ENCODE results near the gene RBM33. TPM values are rescaled to one million over a fixed set of nuclear protein-coding genes. Genes with fewer than 3 reads are reported as not detected.
A peak's percentile ranks its signal among the peaks of the same experiment; 100 is the strongest.

RBM33 gene
- total RNA-seq (2016; rRNA removed; fragmentation: Illumina TruSeq; extraction: Trizol) (22.3 and 28.9 TPM in 2 replicates), polyA plus RNA-seq (2011; rRNA removed) (12.4 TPM in 2 replicates), polyA minus RNA-seq (2011; rRNA and poly(A)+ RNA removed; ENCODE audit: low replicate concordance) (18.7 and 23.4 TPM in 2 replicates), Bru-seq, nascent RNA (percentile 95 among the genes with signal in this experiment), BruChase-seq, experiment 1, labeled RNA remaining after a 6-hour chase (percentile 93 among the genes with signal in this experiment), BruChase-seq, experiment 2, labeled RNA remaining after a 2-hour chase (percentile 92 among the genes with signal in this experiment)
- 316 and 350 TPM in 2 replicates for total RNA-seq (2016; cell fraction: cytosol; rRNA removed; fragmentation: Illumina TruSeq; extraction: Trizol; ENCODE audit: low read depth)
- total RNA-seq (2016; cell fraction: insoluble cytoplasmic fraction; rRNA removed; fragmentation: Illumina TruSeq; extraction: Trizol), result 18.9 and 26.2 TPM in 2 replicates
- 57.6 and 59.9 TPM in 2 replicates for total RNA-seq (2016; cell fraction: membrane; rRNA removed; fragmentation: Illumina TruSeq; extraction: Trizol)
- total RNA-seq (2016; cell fraction: nucleus; rRNA removed; fragmentation: Illumina TruSeq; extraction: Trizol), result 50.1 and 55.5 TPM in 2 replicates
- polyA plus RNA-seq (2011; cell fraction: cytosol; rRNA removed), result 5.1 and 5.5 TPM in 2 replicates
- 79.7 and 90.7 TPM in 2 replicates for polyA plus RNA-seq (2011; cell fraction: nucleus; rRNA removed)
- 26.4 and 28.0 TPM in 2 replicates for polyA plus RNA-seq (2012)
- 3.1 and 3.3 TPM in 2 replicates for polyA plus RNA-seq (2016; cell fraction: cytosol; fragmentation: Illumina TruSeq; extraction: Trizol; ENCODE audit: low read depth)
- polyA plus RNA-seq (2016; cell fraction: insoluble cytoplasmic fraction; fragmentation: Illumina TruSeq; extraction: Trizol; ENCODE audit: low read depth), result 10.1 and 11.9 TPM in 2 replicates
- polyA plus RNA-seq (2016; cell fraction: membrane; fragmentation: Illumina TruSeq; extraction: Trizol; ENCODE audit: low read depth), result 4.5 and 4.7 TPM in 2 replicates
- 38.9 and 41.2 TPM in 2 replicates for polyA plus RNA-seq (2016; cell fraction: nucleus; fragmentation: Illumina TruSeq; extraction: Trizol; ENCODE audit: insufficient read depth, low read depth)
- polyA minus RNA-seq (2011; cell fraction: cytosol; rRNA and poly(A)+ RNA removed), result 21.6 and 23.1 TPM in 2 replicates
- 99.0 and 111 TPM in 2 replicates for polyA minus RNA-seq (2011; cell fraction: nucleus; rRNA and poly(A)+ RNA removed)
- long read RNA-seq, experiment 1, transcript RBM33-201 (6 exons, 1,404 nt), result major isoform, 6 of 15 reads
- long read RNA-seq, experiment 1, partial matches to known transcripts, result 1 of 15 reads
- long read RNA-seq, experiment 1, other reads (novel, unspliced or antisense), result 8 of 15 reads
- long read RNA-seq, experiment 2, full-length matches to known transcripts, result 5 of 43 reads
- long read RNA-seq, experiment 2, partial matches to known transcripts, result 9 of 43 reads
- long read RNA-seq, experiment 2, other reads (novel, unspliced or antisense), result 29 of 43 reads

- no TSS peak for BruUV-seq (replicated peaks)
- H3K4me2 ChIP-seq (ENCODE audit: low read depth, low read length), result peak within 1 kb of the TSS; percentile 76
- peaks cover 10% of the 10 kb centered on the region; the same call in 1 of the 2 replicates for H3K9me3 ChIP-seq (ENCODE audit: low read length)
- peaks cover 53% of the 10 kb centered on the region for H3K4me1 ChIP-seq (ENCODE audit: insufficient read depth, low read length)
- intact Hi-C loops (cut with micrococcal nuclease; ENCODE audit: unreplicated experiment) (loop anchor here (1.0 kb wide), 2 partner anchors 25 to 46 kb away; no protein-coding TSS in a partner anchor), in situ Hi-C loops (cut with HindIII; ENCODE audit: extremely low pct_ligation_motif_present, low pct_unique_long_range_greater_than_20kb) (no loop called here)
- ATAC-seq (peak; percentile 94), FAIRE-seq (peak; percentile 60), DNase-seq (ENCODE audit: low spot score) (peak; percentile 88)
- peaks cover 54% of the 10 kb centered on the region for H3K79me2 ChIP-seq (ENCODE audit: insufficient read depth, low read length)
- peak within 1 kb of the TSS; percentile 80 to 95 (median 94) for H3K4me3 ChIP-seq (replicated peaks in 1 of 3; ENCODE audit: insufficient read depth in 1 of 3, low read depth in 2 of 3, low read length in 3 of 3)
- H3K9ac ChIP-seq (ENCODE audit: insufficient read depth, low read depth, low read length), result peak within 1 kb of the TSS; percentile 98
- peaks cover 2 to 13% of the 10 kb centered on the region in 2 experiments for H3K36me3 ChIP-seq (replicated peaks in 1 of 2; ENCODE audit: control insufficient read depth in 1 of 2, insufficient read depth in 2 of 2, low read length in 2 of 2)
- peaks cover 24% of the 10 kb centered on the region; the same call in 1 of the 2 replicates for H4K20me1 ChIP-seq (ENCODE audit: insufficient read depth, low read length)
- CTCF ChIA-PET (ENCODE audit: low intra/inter-chr PET ratio, low total read pairs), result interaction anchor here (0.6 to 1.5 kb wide), 2 partner anchors 26 to 45 kb away, joined by 3 read pairs; no protein-coding TSS in a partner anchor
- 0% methylated on average over 7 of the region's 85 CpGs for WGBS (ENCODE audit: low lambda C conversion rate)
- POLR2A ChIA-PET, result interaction anchor here (0.7 to 2.3 kb wide), 14 partner anchors 8 to 164 kb away, joined by 3 to 72 read pairs (median 4); no protein-coding TSS in a partner anchor
- H3K27me3 ChIP-seq (ENCODE audit: control insufficient read depth in 1 of 2, insufficient read depth in 2 of 2, low read length in 2 of 2), result no peaks in the 10 kb centered on the region; a peak in 1 of 5 replicates
- H2AFZ ChIP-seq (ENCODE audit: low read length), result no peak within 1 kb of the TSS
- peak within 1 kb of the TSS; percentile 97 for H3K27ac ChIP-seq (ENCODE audit: extremely low read length, insufficient read depth, low read length)
- TF ChIP-seq ZNF207 (IDR thresholded peaks at IDR 0.05; ENCODE audit: borderline replicate concordance), result no peak
- TF ChIP-seq DZIP1 (CRISPR knock-in tag; IDR thresholded peaks at IDR 0.05), result 0 out of 2 replicates have a peak, but pooled peaks have one; percentile 69
- peak; percentile 12; the same call in 1 of the 2 replicates for TF ChIP-seq BORCS8-MEF2B (CRISPR knock-in tag; IDR thresholded peaks at IDR 0.05)
- peak; percentile 95 for TF ChIP-seq PHF8 (CRISPR knock-in tag; IDR thresholded peaks at IDR 0.05)
- peak; percentile 44 for TF ChIP-seq DBP (CRISPR knock-in tag; IDR thresholded peaks at IDR 0.05; ENCODE audit: not compliant biosample characterization)
- no peak for TF ChIP-seq ZZZ3 (CRISPR knock-in tag; IDR thresholded peaks at IDR 0.05; ENCODE audit: borderline replicate concordance)
- TF ChIP-seq ZNF841 (CRISPR knock-in tag; IDR thresholded peaks at IDR 0.05; ENCODE audit: borderline replicate concordance), result peak; percentile 81; the same call in 1 of the 2 replicates
- TF ChIP-seq EHMT2 (IDR thresholded peaks at IDR 0.05; ENCODE audit: borderline replicate concordance, low read depth, low read length), result no peak
- TF ChIP-seq ZNF713 (CRISPR knock-in tag; IDR thresholded peaks at IDR 0.05), result no peak
- no peak for TF ChIP-seq ZNF121 (CRISPR knock-in tag; IDR thresholded peaks at IDR 0.05)
Observed at GRCh38 chr7:155644178-155644970, at the start of gene RBM33. RBM33 (plus strand) TSS chr7:155644661; CDS start chr7:155644877, 216 bp downstream.
